ENCODE results near the gene PTPRN2.

Gene PTPRN2

DNA sequence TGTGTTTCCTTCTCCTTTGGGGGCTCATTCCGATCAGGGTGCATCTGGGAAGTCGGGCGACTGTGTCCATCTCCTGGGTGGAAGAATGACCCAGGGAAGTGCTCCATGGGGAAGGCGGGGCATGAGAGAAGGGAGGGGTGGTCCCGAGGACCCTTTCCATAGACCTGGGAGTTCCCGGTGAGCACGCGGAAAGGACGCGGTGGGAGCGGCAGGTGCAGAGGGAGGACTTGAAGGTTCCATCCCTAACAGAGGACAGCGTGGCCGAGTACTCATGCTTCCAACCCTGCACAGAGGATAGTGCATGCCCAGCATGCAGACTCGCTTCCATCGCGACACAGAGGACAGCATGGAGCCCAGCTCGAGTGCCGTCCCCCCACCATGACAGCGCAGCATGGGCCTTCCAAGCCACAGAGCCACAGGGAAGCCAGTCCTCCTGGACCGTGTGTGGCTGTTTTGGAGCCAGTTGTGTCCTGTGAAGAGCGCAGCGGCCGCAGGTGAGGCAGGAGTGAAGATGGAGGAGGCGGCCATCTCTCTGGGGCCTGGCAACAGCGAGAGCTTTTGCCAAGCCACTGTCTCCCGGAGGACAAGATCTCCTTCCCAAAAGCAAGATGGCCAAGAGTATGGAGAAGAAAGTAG lies 969.4 kb downstream of the PTPRN2 start:
- H3K9me3 ChIP-seq (ENCODE audit: control insufficient read depth, low read length) = no peaks in the 10 kb centered on the region
- H2AFZ ChIP-seq = no peak overlapping the region
- TF ChIP-seq, protein P1, sequence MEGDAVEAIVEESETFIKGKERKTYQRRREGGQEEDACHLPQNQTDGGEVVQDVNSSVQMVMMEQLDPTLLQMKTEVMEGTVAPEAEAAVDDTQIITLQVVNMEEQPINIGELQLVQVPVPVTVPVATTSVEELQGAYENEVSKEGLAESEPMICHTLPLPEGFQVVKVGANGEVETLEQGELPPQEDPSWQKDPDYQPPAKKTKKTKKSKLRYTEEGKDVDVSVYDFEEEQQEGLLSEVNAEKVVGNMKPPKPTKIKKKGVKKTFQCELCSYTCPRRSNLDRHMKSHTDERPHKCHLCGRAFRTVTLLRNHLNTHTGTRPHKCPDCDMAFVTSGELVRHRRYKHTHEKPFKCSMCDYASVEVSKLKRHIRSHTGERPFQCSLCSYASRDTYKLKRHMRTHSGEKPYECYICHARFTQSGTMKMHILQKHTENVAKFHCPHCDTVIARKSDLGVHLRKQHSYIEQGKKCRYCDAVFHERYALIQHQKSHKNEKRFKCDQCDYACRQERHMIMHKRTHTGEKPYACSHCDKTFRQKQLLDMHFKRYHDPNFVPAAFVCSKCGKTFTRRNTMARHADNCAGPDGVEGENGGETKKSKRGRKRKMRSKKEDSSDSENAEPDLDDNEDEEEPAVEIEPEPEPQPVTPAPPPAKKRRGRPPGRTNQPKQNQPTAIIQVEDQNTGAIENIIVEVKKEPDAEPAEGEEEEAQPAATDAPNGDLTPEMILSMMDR (IDR thresholded peaks at IDR 0.05) = no peak
- H3K27me3 ChIP-seq (ENCODE audit: control insufficient read depth, insufficient read depth, low read length) = no peaks in the 10 kb centered on the region
- H3K4me2 ChIP-seq (ENCODE audit: low read length) = no peak overlapping the region
- no peak overlapping the region for H3K27ac ChIP-seq
- H3K36me3 ChIP-seq (ENCODE audit: control insufficient read depth, insufficient read depth, low read length) = no peaks in the 10 kb centered on the region
- no peak overlapping the region for H3K9ac ChIP-seq
- no peak overlapping the region for H3K4me3 ChIP-seq (ENCODE audit: low read depth, low read length)
- H3K79me2 ChIP-seq = no peaks in the 10 kb centered on the region
- no peaks in the 10 kb centered on the region for H3K4me1 ChIP-seq

DNA sequence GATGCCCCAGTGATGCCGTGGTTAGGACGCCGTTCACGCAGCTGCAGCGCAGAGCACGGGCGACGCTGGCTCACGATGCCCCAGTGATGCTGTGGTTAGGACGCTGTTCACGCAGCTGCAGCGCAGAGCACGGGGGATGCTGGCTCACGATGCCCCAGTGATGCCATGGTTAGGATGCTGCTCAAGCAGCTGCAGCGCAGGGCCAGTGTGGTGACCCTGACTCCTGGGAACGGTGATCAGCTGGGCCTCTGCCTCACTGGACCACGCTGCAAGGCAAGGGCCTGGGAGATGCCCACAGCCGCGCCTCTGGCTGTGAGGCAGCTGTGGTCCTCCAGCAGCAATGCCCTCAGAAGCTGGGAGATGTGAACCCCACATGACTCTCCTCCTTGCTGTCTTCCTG lies 970.2 kb downstream of the PTPRN2 start:
- no peaks in the 10 kb centered on the region for H3K4me1 ChIP-seq
- H3K9ac ChIP-seq = no peak overlapping the region
- H3K79me2 ChIP-seq = no peaks in the 10 kb centered on the region
- no peaks in the 10 kb centered on the region for H3K27me3 ChIP-seq (ENCODE audit: control insufficient read depth, insufficient read depth, low read length)
- H3K27ac ChIP-seq = no peak overlapping the region
- H3K9me3 ChIP-seq (ENCODE audit: control insufficient read depth, low read length) = no peaks in the 10 kb centered on the region
- no peak overlapping the region for H3K4me3 ChIP-seq (ENCODE audit: low read depth, low read length)
- H3K36me3 ChIP-seq (ENCODE audit: control insufficient read depth, insufficient read depth, low read length) = no peaks in the 10 kb centered on the region
- no peak overlapping the region for H2AFZ ChIP-seq
- no peak overlapping the region for H3K4me2 ChIP-seq (ENCODE audit: low read length)
- TF ChIP-seq, protein P1 (IDR thresholded peaks at IDR 0.05) = no peak

DNA sequence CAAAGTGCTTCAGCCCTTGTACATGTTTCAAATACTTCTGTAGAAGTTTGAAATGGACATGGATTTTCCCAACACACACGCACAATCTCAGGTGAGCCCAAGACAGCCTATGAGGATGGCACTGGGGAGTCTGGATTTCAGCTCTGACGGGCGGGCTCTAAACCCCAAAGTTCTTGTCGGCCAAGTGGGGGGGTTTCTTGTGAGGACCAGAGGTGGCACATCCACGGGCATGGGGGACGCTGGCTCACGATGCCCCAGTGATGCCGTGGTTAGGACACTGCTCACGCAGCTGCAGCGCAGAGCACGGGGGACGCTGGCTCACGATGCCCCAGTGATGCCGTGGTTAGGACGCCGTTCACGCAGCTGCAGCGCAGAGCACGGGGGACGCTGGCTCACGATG lies 970.7 kb downstream of the PTPRN2 start:
- Histone ChIP-seq H3K27ac (no peak overlapping the region), H3K9ac (no peak overlapping the region), H3K9me3 (ENCODE audit: control insufficient read depth, low read length) (no peaks in the 10 kb centered on the region), H3K27me3 (ENCODE audit: control insufficient read depth, insufficient read depth, low read length) (no peaks in the 10 kb centered on the region), H2AFZ (no peak overlapping the region), H3K36me3 (ENCODE audit: control insufficient read depth, insufficient read depth, low read length) (no peaks in the 10 kb centered on the region), H3K79me2 (no peaks in the 10 kb centered on the region), H3K4me1 (no peaks in the 10 kb centered on the region), H3K4me2 (ENCODE audit: low read length) (no peak overlapping the region), H3K4me3 (ENCODE audit: low read depth, low read length) (no peak overlapping the region)
- TF ChIP-seq, protein P1 (IDR thresholded peaks at IDR 0.05) = no peak

DNA sequence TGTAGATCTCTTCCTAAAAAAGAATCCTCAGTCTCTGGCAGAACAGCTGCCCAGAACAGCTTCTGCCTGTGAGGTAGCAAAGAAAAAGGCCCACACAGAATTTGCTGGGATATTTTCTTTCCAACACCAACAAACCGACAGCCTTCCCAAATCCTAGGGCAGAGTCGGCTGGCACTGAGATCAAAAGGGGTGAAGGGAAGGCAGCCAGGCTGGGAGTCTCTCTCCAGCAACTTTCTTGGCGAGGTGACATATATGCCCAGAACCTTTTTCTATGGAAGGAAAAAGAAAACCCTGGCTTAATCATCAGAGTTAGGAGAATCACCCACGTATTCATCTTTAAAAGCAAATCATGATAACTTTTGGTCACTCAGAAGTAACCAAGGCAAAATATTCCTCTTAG lies 971.2 kb downstream of the PTPRN2 start:
- Histone ChIP-seq H3K4me1 (no peaks in the 10 kb centered on the region), H3K79me2 (no peaks in the 10 kb centered on the region), H3K27me3 (ENCODE audit: control insufficient read depth, insufficient read depth, low read length) (no peaks in the 10 kb centered on the region), H3K27ac (no peak overlapping the region), H3K9ac (no peak overlapping the region), H3K4me3 (ENCODE audit: low read depth, low read length) (no peak overlapping the region), H2AFZ (no peak overlapping the region), H3K36me3 (ENCODE audit: control insufficient read depth, insufficient read depth, low read length) (no peaks in the 10 kb centered on the region), H3K4me2 (ENCODE audit: low read length) (no peak overlapping the region), H3K9me3 (ENCODE audit: control insufficient read depth, low read length) (no peaks in the 10 kb centered on the region)
- TF ChIP-seq, protein P1 (IDR thresholded peaks at IDR 0.05) = no peak

DNA sequence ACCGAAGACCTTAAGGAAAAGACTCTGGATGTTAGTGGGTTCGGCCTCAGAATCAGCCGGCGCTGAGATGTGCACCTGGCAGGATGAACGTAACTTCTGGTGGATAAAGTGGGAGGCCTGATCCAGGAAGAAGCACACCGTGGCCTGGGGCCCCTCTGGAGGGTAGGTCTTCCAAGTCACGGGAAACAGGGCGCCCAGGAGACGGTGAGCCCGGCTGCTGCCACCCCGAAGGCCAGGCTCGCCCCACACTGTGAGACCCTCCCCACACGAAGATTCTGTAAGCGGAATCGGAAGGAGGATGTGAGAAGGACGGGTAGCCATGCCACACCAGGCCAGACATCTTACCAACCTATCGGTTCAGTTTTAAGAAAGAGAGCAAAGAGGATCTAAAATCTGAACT lies 971.8 kb downstream of the PTPRN2 start:
- H3K79me2 ChIP-seq = no peaks in the 10 kb centered on the region
- H2AFZ ChIP-seq = no peak overlapping the region
- H3K27ac ChIP-seq = no peak overlapping the region
- no peaks in the 10 kb centered on the region for H3K9me3 ChIP-seq (ENCODE audit: control insufficient read depth, low read length)
- no peaks in the 10 kb centered on the region for H3K36me3 ChIP-seq (ENCODE audit: control insufficient read depth, insufficient read depth, low read length)
- H3K4me3 ChIP-seq (ENCODE audit: low read depth, low read length) = no peak overlapping the region
- H3K4me2 ChIP-seq (ENCODE audit: low read length) = no peak overlapping the region
- H3K4me1 ChIP-seq = no peaks in the 10 kb centered on the region
- no peak overlapping the region for H3K9ac ChIP-seq
- TF ChIP-seq, protein P1 (IDR thresholded peaks at IDR 0.05) = no peak
- H3K27me3 ChIP-seq (ENCODE audit: control insufficient read depth, insufficient read depth, low read length) = no peaks in the 10 kb centered on the region

Measured in parathyroid adenoma (tissue), 2 donors.